Endothelial cell of hepatic sinusoid (primary cell): Measurements from ENCODE around the gene TAS1R3.

Experiments
- in situ Hi-C: cut with HindIII; loops from 2 replicates; pipeline ENCODE4 v1.10.0; 2017; ENCODE audit warnings: low sequenced_read_pairs

The TAS1R3 gene

GRCh38 chr1:1320666-1321448, 10.2 kb upstream of the TAS1R3 start:
- in situ Hi-C loops: no loop called here

GRCh38 chr1:1321477-1321876, 9.6 kb upstream of the TAS1R3 start:
- in situ Hi-C loops: no loop called here

GRCh38 chr1:1322418-1322817, 8.7 kb upstream of the TAS1R3 start:
- in situ Hi-C loops: no loop called here

GRCh38 chr1:1322952-1323351, 8.1 kb upstream of the TAS1R3 start:
- in situ Hi-C loops: no loop called here

- in situ Hi-C loops: no loop called here
Observed at GRCh38 chr1:1324084-1324523, 7.0 kb upstream of the TAS1R3 start.

GRCh38 chr1:1324524-1325287, 6.4 kb upstream of the TAS1R3 start, which contains the start of the genes CPTP and INTS11:
Gene CPTP, plus strand, starts transcription at chr1:1324802. Its CDS starts 2,109 bp downstream, at chr1:1326911.
Gene INTS11, minus strand, starts transcription at chr1:1324660. Its CDS starts 52 bp downstream, at chr1:1324608.
- in situ Hi-C loops: no loop called here

- in situ Hi-C loops: no loop called here
Observed at GRCh38 chr1:1325288-1326074, 5.6 kb upstream of the TAS1R3 start.

GRCh38 chr1:1326075-1326605, 4.9 kb upstream of the TAS1R3 start:
- in situ Hi-C loops: no loop called here

- in situ Hi-C loops: no loop called here
Observed at GRCh38 chr1:1327291-1327690, 3.8 kb upstream of the TAS1R3 start.

- in situ Hi-C loops: no loop called here
Observed at GRCh38 chr1:1328254-1328653, 2.8 kb upstream of the TAS1R3 start.

- in situ Hi-C loops: no loop called here
Observed at GRCh38 chr1:1329304-1330210, 1.5 kb upstream of the TAS1R3 start.

- in situ Hi-C loops: no loop called here
Observed at GRCh38 chr1:1330366-1331067, 563 bp upstream of the TAS1R3 start.

GRCh38 chr1:1332031-1332755, 1.1 kb downstream of the TAS1R3 start:
- in situ Hi-C loops: no loop called here

- in situ Hi-C loops: no loop called here
Observed at GRCh38 chr1:1332774-1333480, 1.8 kb downstream of the TAS1R3 start.

GRCh38 chr1:1333551-1334241, 2.6 kb downstream of the TAS1R3 start:
- in situ Hi-C loops: no loop called here

- in situ Hi-C loops: no loop called here
Observed at GRCh38 chr1:1334835-1335234, 3.8 kb downstream of the TAS1R3 start.

GRCh38 chr1:1335283-1335682, 4.2 kb downstream of the TAS1R3 start:
- in situ Hi-C loops: no loop called here
